Prostate gland (tissue), 1 donor: ENCODE results near the gene TRAF7.

ENCODE experiments used
- POLR2A ChIP-seq: fragments of 450-650 bp; IDR thresholded peaks from one replicate; pipeline ENCODE4 v1.6.1; 2016; ENCODE audit warnings: antibody characterized with exemption, mild to moderate bottlenecking
- POLR2AphosphoS5 ChIP-seq: sonication (generic); formaldehyde crosslinking; IDR thresholded peaks from one replicate; pipeline ENCODE4 v1.6.1; 2017; ENCODE audit warnings: antibody characterized with exemption

DNA sequence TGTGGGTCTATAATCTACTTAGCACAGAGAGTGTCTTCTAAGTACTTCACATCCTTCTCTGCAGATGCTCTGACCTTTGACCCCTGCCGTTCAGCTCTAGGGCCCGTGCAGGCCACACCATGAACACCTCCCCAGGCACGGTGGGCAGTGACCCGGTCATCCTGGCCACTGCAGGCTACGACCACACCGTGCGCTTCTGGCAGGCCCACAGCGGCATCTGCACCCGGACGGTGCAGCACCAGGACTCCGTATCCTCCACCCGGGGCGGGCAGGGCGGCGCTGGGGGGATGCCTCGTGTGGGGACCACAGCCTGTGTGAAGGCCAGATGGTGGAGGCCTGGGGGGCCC, 50.4 kb downstream of the TRAF7 start:
- TF ChIP-seq POLR2AphosphoS5 (no peak), POLR2A (no peak)
